ENCODE data around the gene PHF19.

The PHF19 gene

GRCh38 chr9:120876842-120877240, at the start of gene PHF19:
TSS of gene PHF19 (minus strand) at chr9:120877188. CDS start at chr9:120874741, 2,447 bp downstream.
- no peak for TF ChIP-seq CTCF (IDR thresholded peaks at IDR 0.05)
- DNase-seq (ENCODE audit: low spot score), result no peak
- Histone ChIP-seq H3K4me3 (peak within 1 kb of the TSS; percentile 91), H3K27ac (peak within 1 kb of the TSS; percentile 96 to 99)

DNA sequence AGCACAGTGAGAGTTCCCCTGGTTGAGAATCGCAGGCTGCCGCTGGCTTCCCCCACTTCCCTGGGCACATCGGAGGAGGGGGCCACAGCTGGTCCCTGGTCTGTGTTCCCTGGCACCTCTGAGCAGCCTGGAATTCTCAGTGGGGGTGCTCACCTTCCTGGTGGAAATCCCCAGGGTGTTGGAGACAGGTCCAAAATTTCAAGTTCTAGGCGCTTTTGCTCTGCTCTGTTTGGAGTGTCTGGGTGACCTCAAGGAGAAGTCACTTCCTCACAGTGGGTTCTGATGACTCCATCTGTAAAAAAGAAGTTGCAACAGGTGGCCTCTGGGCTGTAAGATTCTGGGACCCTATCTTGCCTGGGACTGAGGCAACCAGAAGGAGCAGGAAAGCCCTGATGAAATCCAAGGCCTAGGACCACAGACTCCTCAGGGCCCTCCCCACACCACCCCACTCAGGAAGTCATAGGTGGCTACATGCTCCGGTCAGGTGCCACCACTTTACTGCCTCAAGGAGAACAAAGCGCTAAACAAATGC, 49.5 kb upstream of the PHF19 start, which contains the start of gene TRAF1:
Gene TRAF1, minus strand, starts transcription at position 400 of the 532 bp plus-strand sequence. CDS start 721 bp downstream, outside the sequence.
- Histone ChIP-seq H3K27ac (peak within 1 kb of the TSS; percentile 87 to 98), H3K4me3 (peak within 1 kb of the TSS; percentile 53)
- TF ChIP-seq CTCF (IDR thresholded peaks at IDR 0.05), result no peak
- no peak for DNase-seq (ENCODE audit: low spot score)

GRCh38 chr9:120925535-120926396, 48.8 kb upstream of the PHF19 start:
- peak; percentile 85 for DNase-seq (ENCODE audit: low spot score)
- H3K4me3 ChIP-seq, result peak overlapping the region; percentile 53

DNA sequence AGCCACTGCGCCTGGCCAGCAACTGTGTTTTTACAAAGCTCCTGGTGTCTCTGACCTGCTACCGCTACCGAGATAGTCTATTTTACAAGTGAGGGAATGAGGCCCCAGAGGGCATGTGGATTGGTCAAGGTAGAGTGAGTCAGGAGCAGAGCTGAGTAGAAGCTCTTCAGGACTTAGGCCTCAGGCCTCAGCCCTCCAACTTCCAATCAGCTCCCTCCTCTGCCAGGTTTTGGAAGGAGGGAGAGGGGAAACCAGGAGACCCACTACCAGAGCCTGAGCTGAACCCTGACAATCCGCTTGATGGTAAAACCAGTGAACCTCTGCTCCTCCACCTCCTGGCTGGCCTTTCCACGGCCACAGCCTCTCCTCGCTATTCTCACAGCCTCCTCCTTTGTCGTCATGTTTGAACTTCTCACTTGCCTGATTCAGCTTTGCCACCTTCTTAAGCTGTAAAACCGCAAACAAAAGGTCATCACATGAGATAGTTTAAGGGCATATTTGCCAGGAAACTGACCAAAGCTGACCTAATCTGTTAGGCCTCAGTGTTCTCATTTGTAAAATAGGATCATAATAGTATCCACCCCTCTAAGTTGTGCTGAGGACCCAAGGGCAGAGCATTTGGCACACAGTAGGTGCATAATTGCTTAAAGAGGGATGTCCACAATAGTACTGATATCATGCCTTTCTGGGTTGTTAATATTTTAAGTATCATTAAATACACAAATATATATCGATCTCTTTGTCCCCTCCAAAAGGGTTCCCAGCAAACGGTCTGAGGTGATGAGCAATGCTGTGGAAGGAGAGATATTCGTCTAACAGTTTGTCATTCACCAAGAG, 47.9 kb upstream of the PHF19 start:
- Histone ChIP-seq H3K27ac (peak overlapping the region; percentile 87 to 98), H3K4me3 (no peak overlapping the region)
- no peak for DNase-seq (ENCODE audit: low spot score)
- TF ChIP-seq CTCF (IDR thresholded peaks at IDR 0.05), result no peak

More at GRCh38 chr9:120925535-120926396, 48.8 kb upstream of the PHF19 start:
- TF ChIP-seq CTCF (IDR thresholded peaks at IDR 0.05), result no peak
- peak overlapping the region; percentile 87 to 98 for H3K27ac ChIP-seq

- DNase-seq (ENCODE audit: low spot score), result no peak
- TF ChIP-seq CTCF (IDR thresholded peaks at IDR 0.05), result no peak
- Histone ChIP-seq H3K27ac (peak overlapping the region; percentile 71 to 87), H3K4me3 (no peak overlapping the region)
Observed at GRCh38 chr9:120923620-120924328, 46.8 kb upstream of the PHF19 start.

DNA sequence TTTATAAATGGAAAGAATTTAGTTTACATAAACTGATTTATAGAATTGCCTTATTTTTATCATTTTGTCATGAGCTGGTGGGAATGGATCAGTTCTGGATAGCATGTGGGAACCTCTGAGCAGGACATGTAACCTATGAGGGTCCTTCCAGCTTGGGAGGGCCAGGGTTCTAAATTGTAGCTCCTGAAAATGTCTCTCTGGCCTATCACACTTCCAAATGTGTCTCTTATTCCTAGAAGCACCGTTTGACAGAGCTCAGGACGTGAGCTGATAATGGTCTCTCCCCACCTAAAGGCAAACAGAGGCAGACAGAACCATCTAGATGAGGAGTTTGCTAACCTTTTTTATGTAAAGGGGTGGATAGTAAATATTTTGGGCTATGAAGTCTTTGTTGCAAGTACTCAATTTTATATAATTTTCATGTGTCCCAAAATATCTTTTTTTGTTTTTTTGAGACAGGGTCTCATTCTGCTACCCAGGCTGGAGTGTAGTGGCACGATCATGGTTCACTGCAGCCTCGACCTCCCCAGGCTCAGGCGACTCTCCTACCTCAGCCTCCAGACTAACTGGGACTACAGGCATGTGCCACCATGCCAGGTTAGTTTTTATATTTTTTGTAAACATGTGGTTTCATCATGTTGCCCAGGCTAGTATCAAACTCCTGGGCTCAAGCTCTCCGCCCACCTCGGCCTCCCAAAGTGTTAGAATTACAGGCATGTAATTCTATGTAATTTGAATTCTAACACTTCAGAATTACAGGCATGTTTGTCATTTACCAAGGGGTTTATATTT, 45.6 kb upstream of the PHF19 start:
- H3K4me3 ChIP-seq, result no peak overlapping the region
- DNase-seq (ENCODE audit: low spot score), result no peak
- peak overlapping the region; percentile 87 to 97 for H3K27ac ChIP-seq
- no peak for TF ChIP-seq CTCF (IDR thresholded peaks at IDR 0.05)

Measured in coronary artery (tissue), 2 donors.